K562 (cell line): ENCODE measurements around the gene INO80C. TPM values are rescaled to one million over a fixed set of nuclear protein-coding genes. Genes with fewer than 3 reads are reported as not detected.

ENCODE experiments used
- ARID1B ChIP-seq: fragments of 450-650 bp; IDR thresholded peaks from 2 replicates; pipeline ENCODE4 v1.6.1; 2016; ENCODE audit warnings: antibody characterized with exemption, mild to moderate bottlenecking, inconsistent platforms
- CHCHD3 ChIP-seq: fragments of 250-450 bp; sonication (Bioruptor Pico); IDR thresholded peaks from 2 replicates; pipeline ENCODE4 v2.1.2; 2022; ENCODE audit warnings: mild to moderate bottlenecking
- ELF1 ChIP-seq: fragments of 200-800 bp; sonication (Bioruptor generic); IDR thresholded peaks from 2 replicates; pipeline ENCODE4 v1.6.1; 2016; ENCODE audit warnings: missing genetic modification characterization, missing compliant biosample characterization
- ETV5 ChIP-seq: sonication (generic); formaldehyde crosslinking; IDR thresholded peaks from 2 replicates; pipeline ENCODE4 v1.4.0; 2020; ENCODE audit warnings: low read depth, mild to moderate bottlenecking, missing genetic modification reagents
- FOXK2 ChIP-seq, 2 experiments: fragments of 450-650 bp; IDR thresholded peaks in 1 of 2; conservative IDR thresholded peaks in 1 of 2; 2 replicates each; pipeline ENCODE4 v1.6.1; 2016; ENCODE audit warnings: low read depth in 2 of 2, mild to moderate bottlenecking in 1 of 2
- HDAC2 ChIP-seq: fragments of 450-650 bp; IDR thresholded peaks from 2 replicates; pipeline ENCODE4 v1.6.1; 2016; ENCODE audit warnings: mild to moderate bottlenecking
- MTA1 ChIP-seq: fragments of 450-650 bp; IDR thresholded peaks from 2 replicates; pipeline ENCODE4 v1.6.1; 2017; ENCODE audit warnings: borderline replicate concordance
- NCOR1 ChIP-seq: fragments of 450-650 bp; IDR thresholded peaks from 2 replicates; pipeline ENCODE4 v1.6.1; 2016; ENCODE audit warnings: mild to moderate bottlenecking, moderate library complexity
- NR2F6 ChIP-seq: fragments of 450-650 bp; formaldehyde crosslinking; IDR thresholded peaks from 2 replicates; pipeline ENCODE4 v1.4.0; 2020; ENCODE audit warnings: mild to moderate bottlenecking
- PHB2 ChIP-seq: fragments of 450-650 bp; IDR thresholded peaks from 2 replicates; pipeline ENCODE4 v1.6.1; 2017; ENCODE audit warnings: low read depth
- POLR2AphosphoS2 ChIP-seq: IDR thresholded peaks from 2 replicates; pipeline ENCODE4 v1.6.1; 2012; ENCODE audit warnings: low read length, improper control_type of control experiment
- PTBP1 ChIP-seq: fragments of 200-400 bp; formaldehyde crosslinking; IDR thresholded peaks from 2 replicates; pipeline ENCODE4 v1.6.1; 2017; ENCODE audit warnings: low read depth, low read length
- RBFOX2 ChIP-seq: fragments of 200-400 bp; formaldehyde crosslinking; IDR thresholded peaks from 2 replicates; pipeline ENCODE4 v1.6.1; 2017; ENCODE audit warnings: low read depth, mild to moderate bottlenecking, low read length, moderate library complexity
- RFX1 ChIP-seq: fragments of 450-650 bp; IDR thresholded peaks from 2 replicates; pipeline ENCODE4 v1.6.1; 2016; ENCODE audit warnings: mild to moderate bottlenecking, moderate library complexity
- SRSF1 ChIP-seq: fragments of 200-400 bp; formaldehyde crosslinking; IDR thresholded peaks from 2 replicates; pipeline ENCODE4 v1.6.1; 2017; ENCODE audit warnings: mild to moderate bottlenecking, low read depth, low read length, moderate library complexity
- TAF1 ChIP-seq: IDR thresholded peaks from 2 replicates; pipeline ENCODE4 v1.6.1; 2011; ENCODE audit warnings: mild to moderate bottlenecking, low read length, moderate library complexity; ENCODE audit not compliant: insufficient read depth, control insufficient read depth, severe bottlenecking; ENCODE audit errors: extremely low read depth
- ZNF445 ChIP-seq: fragments of 250-450 bp; sonication (Bioruptor Pico); IDR thresholded peaks from 2 replicates; pipeline ENCODE4 v1.4.0; 2020; ENCODE audit warnings: low read depth, mild to moderate bottlenecking, moderate library complexity
- polyA plus RNA-seq, 8 experiments: library from polyadenylated mRNA; depleted of rRNA in 4 of 8; stranded (reverse) in 5 of 8; unstranded in 3 of 8; fragments of >200 nt; fragmentation: Nextera tagmentation in 2 of 8; fragmentation: Illumina TruSeq in 1 of 8; extraction: Ambion mirVana in 2 of 8; extraction: Trizol in 1 of 8; gene quantifications; 2 replicates each; pipeline versions ENCODE4 v1.2.1 to v1.2.3, GENCODE V29; 2011 to 2014; ENCODE audit warnings: inconsistent platforms in 1 of 8, missing spikeins in 1 of 8
- total RNA-seq, 7 experiments: library from RNA; depleted of rRNA in 6 of 7; stranded (reverse); fragments of >200 nt in 6 of 7; fragmentation: Illumina TruSeq in 2 of 7; extraction: Trizol in 2 of 7; gene quantifications; 2 replicates each; pipeline versions ENCODE4 v1.2.1 to v1.2.3, GENCODE V29; 2011 to 2021; ENCODE audit warnings: low replicate concordance in 1 of 7
- TF ChIP-seq, protein P1 (sequence below): fragments of 450-650 bp; formaldehyde crosslinking; IDR thresholded peaks from 2 replicates; pipeline ENCODE4 v1.4.0; 2020; ENCODE audit warnings: mild to moderate bottlenecking, moderate library complexity
- TF ChIP-seq, protein P2 (sequence below): sonication (generic); formaldehyde crosslinking; IDR thresholded peaks from 2 replicates; pipeline ENCODE4 v1.8.0; 2022; ENCODE audit warnings: mild to moderate bottlenecking, missing genetic modification reagents, borderline replicate concordance
- TF ChIP-seq, protein P3 (sequence below): sonication (generic); formaldehyde crosslinking; IDR thresholded peaks from 2 replicates; pipeline ENCODE4 v1.4.0; 2020; ENCODE audit warnings: mild to moderate bottlenecking, missing genetic modification reagents
- TF ChIP-seq, protein P4 (sequence below): fragments of 450-650 bp; IDR thresholded peaks from 2 replicates; pipeline ENCODE4 v1.6.1; 2014; ENCODE audit warnings: low read depth, mild to moderate bottlenecking, moderate library complexity, borderline replicate concordance

INO80C gene
- total and polyA plus RNA-seq, 9 of the 15 experiments (the other 6 are each of a cell fraction or from before 2014, with no cell fraction given) = 14.3 to 53.3 (median 46.6) TPM

DNA sequence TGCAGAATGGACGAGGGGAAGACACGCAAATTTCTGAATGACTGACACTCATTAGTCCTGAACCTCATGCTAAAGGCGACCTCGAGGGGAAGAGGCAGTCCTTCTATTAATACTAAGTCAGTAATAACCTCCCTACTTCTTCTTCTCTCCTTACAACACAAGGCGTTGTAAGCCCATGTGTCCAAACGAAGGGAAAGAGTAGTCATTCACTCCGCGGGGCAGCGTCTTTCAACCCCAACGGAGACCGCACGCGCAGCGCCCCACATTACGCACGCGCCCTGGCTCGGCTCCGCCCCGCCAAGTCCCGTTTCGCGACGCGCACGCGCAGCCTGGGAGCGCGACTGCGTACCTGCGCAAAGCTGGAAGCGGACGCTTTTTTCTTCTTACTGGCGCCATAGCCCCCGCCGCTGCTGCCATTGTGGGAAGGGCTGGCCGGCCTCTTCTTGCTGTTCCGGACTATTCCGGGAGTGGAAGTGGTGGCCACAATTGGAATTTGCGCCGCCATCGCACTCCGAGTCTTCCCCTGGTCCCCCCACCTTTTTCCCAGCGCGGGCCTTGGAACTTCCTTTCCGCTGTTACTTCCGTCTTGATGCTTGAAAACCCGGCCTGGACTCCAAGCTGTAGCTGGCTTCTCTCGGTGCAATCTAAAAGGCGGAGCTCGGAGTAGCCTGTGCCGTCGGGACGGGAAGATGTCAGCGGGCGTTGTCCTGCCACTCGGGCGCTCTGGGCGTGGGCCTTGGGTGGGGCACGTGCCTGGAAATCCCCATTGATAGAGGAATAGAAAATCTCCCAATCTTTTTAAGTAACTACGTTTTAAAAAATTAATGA, at the start of gene INO80C (continued):
- TF ChIP-seq RBFOX2 = peak; percentile 99
- no peak; the same call in 1 of the 2 replicates for TF ChIP-seq RFX1
- TF ChIP-seq ETV5 = peak; percentile 96
- peak; percentile 93 to 95 for TF ChIP-seq FOXK2 (conservative IDR thresholded peaks at IDR 0.05 in 1 of 2, IDR thresholded peaks at IDR 0.05 in 1 of 2; ENCODE audit: low read depth in 2 of 2)
- TF ChIP-seq SRSF1 = 0 out of 2 replicates have a peak, but pooled peaks have one; percentile 69
- peak; percentile 81 for TF ChIP-seq MTA1
- peak; percentile 98 for TF ChIP-seq ELF1 (tag)
- 0 out of 2 replicates have a peak, but pooled peaks have one; percentile 69 for TF ChIP-seq PTBP1
- no peak for TF ChIP-seq ZNF445
- TF ChIP-seq, protein P1, sequence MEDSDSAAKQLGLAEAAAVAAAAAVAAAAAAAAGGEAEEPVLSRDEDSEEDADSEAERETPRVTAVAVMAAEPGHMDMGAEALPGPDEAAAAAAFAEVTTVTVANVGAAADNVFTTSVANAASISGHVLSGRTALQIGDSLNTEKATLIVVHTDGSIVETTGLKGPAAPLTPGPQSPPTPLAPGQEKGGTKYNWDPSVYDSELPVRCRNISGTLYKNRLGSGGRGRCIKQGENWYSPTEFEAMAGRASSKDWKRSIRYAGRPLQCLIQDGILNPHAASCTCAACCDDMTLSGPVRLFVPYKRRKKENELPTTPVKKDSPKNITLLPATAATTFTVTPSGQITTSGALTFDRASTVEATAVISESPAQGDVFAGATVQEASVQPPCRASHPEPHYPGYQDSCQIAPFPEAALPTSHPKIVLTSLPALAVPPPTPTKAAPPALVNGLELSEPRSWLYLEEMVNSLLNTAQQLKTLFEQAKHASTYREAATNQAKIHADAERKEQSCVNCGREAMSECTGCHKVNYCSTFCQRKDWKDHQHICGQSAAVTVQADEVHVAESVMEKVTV (CRISPR knock-in tag) = peak; percentile 25; the same call in 1 of the 2 replicates
- TF ChIP-seq, protein P2, sequence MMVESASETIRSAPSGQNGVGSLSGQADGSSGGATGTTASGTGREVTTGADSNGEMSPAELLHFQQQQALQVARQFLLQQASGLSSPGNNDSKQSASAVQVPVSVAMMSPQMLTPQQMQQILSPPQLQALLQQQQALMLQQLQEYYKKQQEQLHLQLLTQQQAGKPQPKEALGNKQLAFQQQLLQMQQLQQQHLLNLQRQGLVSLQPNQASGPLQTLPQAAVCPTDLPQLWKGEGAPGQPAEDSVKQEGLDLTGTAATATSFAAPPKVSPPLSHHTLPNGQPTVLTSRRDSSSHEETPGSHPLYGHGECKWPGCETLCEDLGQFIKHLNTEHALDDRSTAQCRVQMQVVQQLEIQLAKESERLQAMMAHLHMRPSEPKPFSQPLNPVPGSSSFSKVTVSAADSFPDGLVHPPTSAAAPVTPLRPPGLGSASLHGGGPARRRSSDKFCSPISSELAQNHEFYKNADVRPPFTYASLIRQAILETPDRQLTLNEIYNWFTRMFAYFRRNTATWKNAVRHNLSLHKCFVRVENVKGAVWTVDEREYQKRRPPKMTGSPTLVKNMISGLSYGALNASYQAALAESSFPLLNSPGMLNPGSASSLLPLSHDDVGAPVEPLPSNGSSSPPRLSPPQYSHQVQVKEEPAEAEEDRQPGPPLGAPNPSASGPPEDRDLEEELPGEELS (CRISPR knock-in tag) = peak; percentile 83
- TF ChIP-seq HDAC2 = peak; percentile 31
- no peak for TF ChIP-seq NR2F6
- peak; percentile 91 for TF ChIP-seq TAF1
- peak; percentile 74 for TF ChIP-seq ARID1B
- TF ChIP-seq, protein P3, sequence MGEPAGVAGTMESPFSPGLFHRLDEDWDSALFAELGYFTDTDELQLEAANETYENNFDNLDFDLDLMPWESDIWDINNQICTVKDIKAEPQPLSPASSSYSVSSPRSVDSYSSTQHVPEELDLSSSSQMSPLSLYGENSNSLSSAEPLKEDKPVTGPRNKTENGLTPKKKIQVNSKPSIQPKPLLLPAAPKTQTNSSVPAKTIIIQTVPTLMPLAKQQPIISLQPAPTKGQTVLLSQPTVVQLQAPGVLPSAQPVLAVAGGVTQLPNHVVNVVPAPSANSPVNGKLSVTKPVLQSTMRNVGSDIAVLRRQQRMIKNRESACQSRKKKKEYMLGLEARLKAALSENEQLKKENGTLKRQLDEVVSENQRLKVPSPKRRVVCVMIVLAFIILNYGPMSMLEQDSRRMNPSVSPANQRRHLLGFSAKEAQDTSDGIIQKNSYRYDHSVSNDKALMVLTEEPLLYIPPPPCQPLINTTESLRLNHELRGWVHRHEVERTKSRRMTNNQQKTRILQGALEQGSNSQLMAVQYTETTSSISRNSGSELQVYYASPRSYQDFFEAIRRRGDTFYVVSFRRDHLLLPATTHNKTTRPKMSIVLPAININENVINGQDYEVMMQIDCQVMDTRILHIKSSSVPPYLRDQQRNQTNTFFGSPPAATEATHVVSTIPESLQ (CRISPR knock-in tag) = peak; percentile 44; the same call in 1 of the 2 replicates
- peak; percentile 81; the same call in 1 of the 2 replicates for TF ChIP-seq POLR2AphosphoS2
- no peak for TF ChIP-seq PHB2
- TF ChIP-seq, protein P4, sequence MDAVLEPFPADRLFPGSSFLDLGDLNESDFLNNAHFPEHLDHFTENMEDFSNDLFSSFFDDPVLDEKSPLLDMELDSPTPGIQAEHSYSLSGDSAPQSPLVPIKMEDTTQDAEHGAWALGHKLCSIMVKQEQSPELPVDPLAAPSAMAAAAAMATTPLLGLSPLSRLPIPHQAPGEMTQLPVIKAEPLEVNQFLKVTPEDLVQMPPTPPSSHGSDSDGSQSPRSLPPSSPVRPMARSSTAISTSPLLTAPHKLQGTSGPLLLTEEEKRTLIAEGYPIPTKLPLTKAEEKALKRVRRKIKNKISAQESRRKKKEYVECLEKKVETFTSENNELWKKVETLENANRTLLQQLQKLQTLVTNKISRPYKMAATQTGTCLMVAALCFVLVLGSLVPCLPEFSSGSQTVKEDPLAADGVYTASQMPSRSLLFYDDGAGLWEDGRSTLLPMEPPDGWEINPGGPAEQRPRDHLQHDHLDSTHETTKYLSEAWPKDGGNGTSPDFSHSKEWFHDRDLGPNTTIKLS = peak; percentile 80; the same call in 1 of the 2 replicates
- peak; percentile 70 for TF ChIP-seq NCOR1
- peak; percentile 66; the same call in 1 of the 2 replicates for TF ChIP-seq CHCHD3 (CRISPR knock-in tag)
